ENCODE measurements around the gene PRKG1.

PRKG1 gene

GRCh38 chr10:51607463-51607835, 533.2 kb downstream of the PRKG1 start:
- Histone ChIP-seq H3F3A (ENCODE audit: insufficient read depth) (no peaks in the 10 kb centered on the region), H3K4me2 (ENCODE audit: low read depth, low read length, poor library complexity, severe bottlenecking) (no peak overlapping the region), H3K79me2 (ENCODE audit: insufficient read depth, low read length) (no peaks in the 10 kb centered on the region), H3K9me3 (ENCODE audit: insufficient read depth, low read length) (no peaks in the 10 kb centered on the region), H2AFZ (ENCODE audit: low read depth, low read length, severe bottlenecking) (no peak overlapping the region), H4K20me1 (ENCODE audit: low read depth, low read length) (no peaks in the 10 kb centered on the region), H3K9ac (ENCODE audit: low read length) (no peak overlapping the region), H3K27me3 (ENCODE audit: low read length) (no peaks in the 10 kb centered on the region), H3K4me3 (ENCODE audit: insufficient read depth, low read length, poor library complexity, severe bottlenecking) (no peak overlapping the region), H3K9me2 (replicated peaks; ENCODE audit: insufficient read depth, low read length) (no peaks in the 10 kb centered on the region), H3K27ac (ENCODE audit: low read depth, low read length) (no peak overlapping the region), H3K36me3 (ENCODE audit: low read length) (no peaks in the 10 kb centered on the region)
- TF ChIP-seq EZH2phosphoT487 (conservative IDR thresholded peaks at IDR 0.05; ENCODE audit: low read length) (no peak), CTCF (IDR thresholded peaks at IDR 0.05; ENCODE audit: insufficient read depth, low read length, poor library complexity, severe bottlenecking) (no peak)

- no peaks in the 10 kb centered on the region for H4K20me1 ChIP-seq (ENCODE audit: low read depth, low read length)
- no peaks in the 10 kb centered on the region for H3K27me3 ChIP-seq (ENCODE audit: low read length)
- no peak overlapping the region for H3K27ac ChIP-seq (ENCODE audit: low read depth, low read length)
- no peaks in the 10 kb centered on the region for H3K36me3 ChIP-seq (ENCODE audit: low read length)
- H3K9ac ChIP-seq (ENCODE audit: low read length): no peak overlapping the region
- H2AFZ ChIP-seq (ENCODE audit: low read depth, low read length, severe bottlenecking): no peak overlapping the region
- no peaks in the 10 kb centered on the region for H3K9me3 ChIP-seq (ENCODE audit: insufficient read depth, low read length)
- H3F3A ChIP-seq (ENCODE audit: insufficient read depth): no peaks in the 10 kb centered on the region
- no peaks in the 10 kb centered on the region for H3K9me2 ChIP-seq (replicated peaks; ENCODE audit: insufficient read depth, low read length)
- no peak overlapping the region for H3K4me3 ChIP-seq (ENCODE audit: insufficient read depth, low read length, poor library complexity, severe bottlenecking)
- H3K4me2 ChIP-seq (ENCODE audit: low read depth, low read length, poor library complexity, severe bottlenecking): no peak overlapping the region
- TF ChIP-seq CTCF (IDR thresholded peaks at IDR 0.05; ENCODE audit: insufficient read depth, low read length, poor library complexity, severe bottlenecking): no peak
- H3K79me2 ChIP-seq (ENCODE audit: insufficient read depth, low read length): no peaks in the 10 kb centered on the region
Measured at GRCh38 chr10:51608211-51608610, 533.9 kb downstream of the PRKG1 start.

- H3K9me3 ChIP-seq (ENCODE audit: insufficient read depth, low read length): no peaks in the 10 kb centered on the region
- H3F3A ChIP-seq (ENCODE audit: insufficient read depth): no peaks in the 10 kb centered on the region
- H3K79me2 ChIP-seq (ENCODE audit: insufficient read depth, low read length): no peaks in the 10 kb centered on the region
- no peaks in the 10 kb centered on the region for H4K20me1 ChIP-seq (ENCODE audit: low read depth, low read length)
- no peak overlapping the region for H3K27ac ChIP-seq (ENCODE audit: low read depth, low read length)
- H2AFZ ChIP-seq (ENCODE audit: low read depth, low read length, severe bottlenecking): no peak overlapping the region
- H3K36me3 ChIP-seq (ENCODE audit: low read length): no peaks in the 10 kb centered on the region
- no peak overlapping the region for H3K4me2 ChIP-seq (ENCODE audit: low read depth, low read length, poor library complexity, severe bottlenecking)
- no peaks in the 10 kb centered on the region for H3K9me2 ChIP-seq (replicated peaks; ENCODE audit: insufficient read depth, low read length)
- H3K9ac ChIP-seq (ENCODE audit: low read length): no peak overlapping the region
- no peak overlapping the region for H3K4me3 ChIP-seq (ENCODE audit: insufficient read depth, low read length, poor library complexity, severe bottlenecking)
- no peak for TF ChIP-seq CTCF (IDR thresholded peaks at IDR 0.05; ENCODE audit: insufficient read depth, low read length, poor library complexity, severe bottlenecking)
- H3K27me3 ChIP-seq (ENCODE audit: low read length): no peaks in the 10 kb centered on the region
Measured at GRCh38 chr10:51615764-51616298, 541.5 kb downstream of the PRKG1 start.
